Measurements from ENCODE around the gene SDHAF4.
"Not testable (repeated sequence)": the region's sequence is repeated elsewhere in the genome, so short reads cannot be mapped to it uniquely, and the experiment has no call there.

SDHAF4 gene

GRCh38 chr6:70566751-70567382 lies at the start of gene SDHAF4:
Gene SDHAF4 (plus strand): TSS chr6:70566930. CDS start chr6:70566941, 11 bp downstream.
- peak; percentile 96 for DNase-seq (ENCODE audit: low spot score)

- no peak for DNase-seq (ENCODE audit: low spot score)
Observed at GRCh38 chr6:70518723-70519122, 48.0 kb upstream of the SDHAF4 start.

DNA sequence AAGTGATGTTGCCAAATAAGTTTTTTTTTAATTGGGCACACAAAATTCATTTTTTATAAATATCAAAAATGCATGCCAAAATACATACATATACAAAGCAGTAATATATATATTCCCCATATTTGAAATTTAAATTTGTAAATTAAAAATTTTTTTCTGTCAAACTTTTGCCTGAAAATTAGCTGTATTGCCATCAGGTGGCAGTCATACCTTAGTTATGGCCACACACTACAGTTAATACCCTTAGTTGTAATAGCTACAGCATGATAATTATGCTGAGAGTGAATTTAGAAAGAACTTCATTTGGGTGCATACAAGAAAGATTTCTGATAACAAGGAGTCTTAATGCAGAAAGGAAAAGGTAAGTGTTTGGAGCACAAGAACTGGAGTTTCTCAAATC lies 46.2 kb upstream of the SDHAF4 start:
- DNase-seq (ENCODE audit: low spot score): peak; percentile 44

DNA sequence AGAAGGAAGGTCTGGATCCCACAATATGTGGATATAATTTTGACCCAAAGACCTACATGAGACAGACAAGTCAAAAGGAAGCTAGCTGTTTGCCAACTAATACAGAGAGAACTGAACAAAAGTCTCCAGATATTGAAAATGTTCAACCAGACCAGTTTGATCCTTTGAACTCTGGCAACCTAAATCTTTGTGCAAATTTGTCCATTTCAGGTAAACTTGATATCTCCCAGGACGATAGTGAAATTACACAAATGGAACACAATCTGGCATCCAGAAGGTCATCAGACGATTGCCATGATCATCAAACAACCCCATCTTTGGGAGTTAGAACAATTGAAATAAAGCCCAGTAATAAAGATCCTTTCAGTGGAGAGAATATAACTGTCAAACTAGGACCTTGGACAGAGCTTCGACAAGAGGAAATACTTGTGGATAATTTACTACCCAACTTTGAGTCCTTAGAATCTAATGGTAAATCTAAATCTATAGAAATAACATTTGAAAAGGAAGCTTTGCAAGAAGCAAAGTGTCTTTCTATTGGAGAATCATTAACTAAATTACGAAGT lies 41.9 kb upstream of the SDHAF4 start:
- no peak for DNase-seq (ENCODE audit: low spot score)

DNA sequence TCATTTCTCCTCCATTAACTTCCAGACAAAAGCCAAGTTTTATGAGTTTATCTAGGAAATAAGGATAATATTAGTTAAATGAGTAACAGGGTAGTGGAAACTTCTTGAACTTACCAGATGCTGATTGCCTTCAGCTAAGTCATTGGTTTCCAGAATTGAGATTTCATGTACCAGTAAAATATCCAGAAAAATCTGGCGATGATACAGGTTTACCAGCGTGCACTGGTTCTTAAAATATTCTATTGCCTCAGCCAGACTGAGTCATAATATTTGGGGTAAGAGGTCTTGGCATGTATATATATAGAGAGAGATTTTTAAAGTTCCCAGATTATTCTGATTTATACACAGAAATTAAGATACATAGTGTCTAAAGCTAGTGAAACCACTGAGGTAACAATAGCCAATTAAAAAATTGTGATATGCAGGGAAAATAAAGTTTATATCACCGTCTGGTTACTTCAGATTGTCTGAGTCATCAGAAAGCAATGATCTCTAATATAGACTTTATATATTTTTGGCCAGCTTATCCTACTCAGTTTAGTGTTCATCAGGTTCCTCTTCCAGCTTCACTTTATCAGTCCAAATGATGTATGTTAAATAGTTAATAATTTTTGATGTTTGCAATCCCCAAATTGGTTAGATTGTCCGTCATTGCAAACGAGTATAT lies 39.5 kb upstream of the SDHAF4 start:
- no peak for DNase-seq (ENCODE audit: low spot score)

GRCh38 chr6:70530023-70530422 lies 36.7 kb upstream of the SDHAF4 start:
- no peak for DNase-seq (ENCODE audit: low spot score)

DNA sequence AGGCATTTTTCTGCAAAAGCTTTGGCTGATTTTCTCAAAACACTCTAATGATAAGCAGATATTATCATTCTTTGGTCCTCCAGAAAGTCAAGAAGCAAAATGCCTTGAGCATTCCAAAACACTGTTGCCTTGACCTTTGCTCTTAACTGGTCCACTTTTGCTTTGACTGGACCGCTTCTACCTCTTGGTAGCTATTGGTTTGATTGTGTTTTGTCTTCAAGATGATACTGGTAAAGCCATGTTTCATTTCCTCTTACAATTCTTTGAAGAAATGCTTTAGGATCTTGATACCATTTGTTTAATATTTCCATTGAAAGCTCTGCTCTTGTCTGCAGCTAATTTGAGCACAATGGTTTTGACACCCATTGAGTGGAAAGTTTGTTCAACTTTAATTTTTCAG lies 35.6 kb upstream of the SDHAF4 start:
- DNase-seq (ENCODE audit: low spot score): no peak

DNA sequence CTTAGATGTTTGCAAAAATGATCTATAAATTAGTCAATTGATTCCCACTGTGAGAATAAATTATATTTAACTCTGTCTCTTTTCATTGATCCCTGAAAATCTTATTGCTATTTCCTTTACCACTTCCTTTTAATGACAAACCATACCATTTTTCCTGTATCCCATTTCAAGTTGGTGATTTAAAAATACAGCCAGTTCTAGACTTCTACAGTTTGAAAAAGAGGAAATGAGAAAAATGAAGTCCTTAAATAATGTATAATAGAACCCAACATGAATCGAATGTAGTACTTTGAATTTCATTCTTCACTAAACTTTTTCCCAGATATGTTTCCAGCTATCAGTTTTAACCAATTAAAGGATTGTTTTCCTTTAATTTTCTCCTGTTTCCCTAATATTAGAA lies 29.5 kb upstream of the SDHAF4 start:
- DNase-seq (ENCODE audit: low spot score): peak; percentile 18

DNA sequence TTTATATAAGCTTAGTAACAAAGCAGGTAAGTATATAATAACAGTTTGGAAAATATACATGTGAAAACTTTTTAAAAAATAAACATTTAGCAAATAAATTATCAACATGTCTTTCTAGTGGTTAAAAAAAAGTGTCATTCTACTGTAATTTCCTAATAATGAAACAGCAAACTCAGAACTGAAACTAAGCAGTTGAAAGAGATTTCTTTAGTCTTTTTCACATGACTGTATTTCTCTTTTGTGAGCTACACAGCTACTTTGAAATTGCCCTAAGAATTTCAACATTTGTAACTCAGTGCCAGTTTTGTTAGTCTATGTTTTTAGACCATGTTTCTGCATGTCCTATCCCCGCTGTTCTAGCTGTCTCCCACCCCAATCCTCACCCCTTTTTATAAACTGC lies 28.4 kb upstream of the SDHAF4 start:
- no peak for DNase-seq (ENCODE audit: low spot score)

DNA sequence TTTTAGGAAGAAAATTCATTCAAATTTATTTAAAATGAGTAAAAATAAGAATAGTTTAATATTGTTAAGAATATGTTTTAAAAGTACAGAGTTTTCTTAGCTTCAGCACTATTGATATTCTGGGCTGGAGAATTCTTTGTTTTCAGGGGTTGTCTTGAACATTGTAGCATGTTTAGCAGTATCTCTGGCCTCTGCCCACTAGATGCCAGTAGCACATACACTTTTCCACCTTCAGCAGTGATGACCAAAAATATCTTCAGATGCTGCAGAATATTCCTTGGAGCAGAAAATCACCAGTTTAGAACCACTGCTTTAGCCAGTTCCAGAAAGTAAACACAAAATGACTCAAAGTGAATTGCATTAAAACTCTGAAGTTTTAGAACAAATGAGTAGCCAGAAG lies 19.4 kb upstream of the SDHAF4 start:
- peak; percentile 27 for DNase-seq (ENCODE audit: low spot score)

GRCh38 chr6:70547905-70548304 lies 18.8 kb upstream of the SDHAF4 start:
- DNase-seq (ENCODE audit: low spot score): no peak

DNA sequence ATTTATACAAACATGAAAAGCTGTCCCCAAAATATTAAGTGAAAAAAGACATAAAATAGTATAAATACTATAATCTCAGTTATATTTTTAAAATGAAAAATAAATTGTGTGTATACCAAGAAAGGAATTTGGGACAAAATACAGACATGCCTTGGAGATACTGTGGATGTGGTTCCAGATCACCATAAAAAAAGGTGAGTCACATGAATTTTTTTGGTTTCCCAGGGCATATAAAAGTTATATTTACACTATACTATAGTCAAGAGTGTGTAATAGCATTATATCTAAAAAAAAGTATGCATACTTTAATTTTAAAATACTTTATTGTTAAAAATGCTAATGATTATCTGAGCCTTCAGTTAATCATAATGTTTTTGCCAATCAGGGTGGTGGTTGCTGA lies 17.4 kb upstream of the SDHAF4 start:
- no peak for DNase-seq (ENCODE audit: low spot score)

- no peak for DNase-seq (ENCODE audit: low spot score)
Observed at GRCh38 chr6:70551566-70551965, 15.2 kb upstream of the SDHAF4 start.

GRCh38 chr6:70552286-70552940 lies 14.3 kb upstream of the SDHAF4 start:
- not testable (repeated sequence) for DNase-seq (ENCODE audit: low spot score)

GRCh38 chr6:70552974-70553373 lies 13.8 kb upstream of the SDHAF4 start:
- DNase-seq (ENCODE audit: low spot score): no peak

- DNase-seq (ENCODE audit: low spot score): no peak
Observed at GRCh38 chr6:70557998-70558397, 8.7 kb upstream of the SDHAF4 start.

GRCh38 chr6:70562401-70562800 lies 4.3 kb upstream of the SDHAF4 start:
- DNase-seq (ENCODE audit: low spot score): not testable (repeated sequence)

DNA sequence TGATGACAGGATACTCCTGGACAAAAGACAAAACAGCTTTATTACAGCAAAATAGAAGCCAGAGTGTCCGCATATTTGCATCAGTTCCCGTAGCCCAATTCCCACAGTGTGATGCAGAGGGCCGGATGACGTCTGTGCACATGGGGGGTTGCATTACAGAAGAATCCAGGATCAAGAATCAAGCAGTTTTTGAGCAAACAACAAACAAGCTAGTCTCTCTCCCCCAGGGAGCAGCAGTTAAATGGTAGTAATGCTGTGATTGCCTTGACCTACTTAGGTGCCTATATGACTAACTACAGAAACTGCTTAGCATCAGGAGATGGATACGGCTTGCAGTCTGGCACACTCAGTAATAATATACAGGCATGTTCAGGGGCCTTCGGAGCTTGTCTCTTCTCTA lies 3.2 kb upstream of the SDHAF4 start:
- DNase-seq (ENCODE audit: low spot score): no peak

GRCh38 chr6:70574643-70575042 lies 7.9 kb downstream of the SDHAF4 start:
- DNase-seq (ENCODE audit: low spot score): no peak

DNA sequence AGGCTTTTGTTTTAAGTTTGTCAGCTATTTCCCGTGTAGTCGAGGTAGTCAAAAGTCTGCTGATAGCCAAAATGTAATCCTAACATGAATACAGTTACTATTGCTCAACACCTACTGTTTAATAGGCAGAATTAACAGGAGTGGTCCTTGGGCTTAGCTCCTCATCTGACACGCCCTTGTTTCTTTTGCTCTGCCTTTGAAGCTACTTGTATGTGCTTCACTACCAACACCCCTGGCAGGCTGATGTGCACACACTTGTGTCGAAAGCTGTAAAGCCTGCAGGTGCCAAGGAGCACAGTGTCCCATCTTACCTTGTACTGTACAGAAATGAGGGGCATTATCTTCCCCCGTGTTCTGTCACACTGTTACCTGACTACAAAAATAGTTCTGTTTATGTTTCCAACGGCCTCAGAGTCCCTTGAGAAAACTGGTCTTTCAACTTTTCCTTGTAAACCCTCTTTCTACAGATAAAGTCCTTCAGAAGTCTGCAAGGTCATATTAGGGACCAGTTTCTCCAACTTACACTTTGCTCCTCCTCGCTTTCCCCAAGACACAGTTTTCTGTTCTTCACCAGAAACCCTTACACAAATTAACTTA lies 9.3 kb downstream of the SDHAF4 start:
- no peak for DNase-seq (ENCODE audit: low spot score)

GRCh38 chr6:70586114-70586513 lies 19.4 kb downstream of the SDHAF4 start:
- DNase-seq (ENCODE audit: low spot score): no peak

DNA sequence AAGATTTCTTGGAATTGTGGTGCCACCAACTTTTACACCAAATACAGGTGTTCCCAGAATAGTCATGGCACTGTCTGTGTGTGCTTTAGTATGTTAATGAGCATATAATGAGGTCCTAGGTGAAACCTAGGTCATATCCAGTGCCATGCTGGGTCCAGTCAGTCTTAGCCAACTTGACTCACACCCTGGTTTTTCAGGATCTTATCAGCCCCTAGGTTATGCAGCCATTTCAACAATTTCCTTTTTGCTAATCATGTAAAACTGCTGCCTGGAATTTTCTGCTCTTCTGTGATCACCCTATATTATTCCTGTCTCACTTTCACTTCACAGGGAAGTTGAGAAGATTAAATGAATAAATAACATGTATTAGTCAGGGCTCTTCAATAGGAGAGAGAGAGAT lies 23.7 kb downstream of the SDHAF4 start:
- DNase-seq (ENCODE audit: low spot score): no peak
